Measurements from ENCODE around the gene S100A8.

S100A8 gene

GRCh38 chr1:153345187-153346076 lies 45.4 kb downstream of the S100A8 start:
- no peak for DNase-seq (ENCODE audit: low read depth, low spot score)
- TF ChIP-seq EZH2 (IDR thresholded peaks at IDR 0.05) (no peak), FOXP2 (optimal IDR thresholded peaks at IDR 0.05; ENCODE audit: control extremely low read depth, extremely low read length, insufficient read depth) (no peak), POLR2AphosphoS5 (IDR thresholded peaks at IDR 0.05; ENCODE audit: borderline replicate concordance, low read depth, low read length) (no peak)
- Histone ChIP-seq H3K9me3 (ENCODE audit: low read depth, low read length) (no peaks in the 10 kb centered on the region), H3K27ac (no peak overlapping the region), H3K36me3 (ENCODE audit: insufficient read depth, low read length) (no peaks in the 10 kb centered on the region), H3K4me3 (no peak overlapping the region), H3K9ac (ENCODE audit: insufficient read length) (no peak overlapping the region)

- H3K4me3 ChIP-seq = no peak overlapping the region
- no peaks in the 10 kb centered on the region for H3K36me3 ChIP-seq (ENCODE audit: insufficient read depth, low read length)
- H3K27ac ChIP-seq = no peak overlapping the region
- no peak for DNase-seq (ENCODE audit: low read depth, low spot score)
- no peak overlapping the region for H3K9ac ChIP-seq (ENCODE audit: insufficient read length)
- TF ChIP-seq EZH2 (IDR thresholded peaks at IDR 0.05) (no peak), FOXP2 (optimal IDR thresholded peaks at IDR 0.05; ENCODE audit: control extremely low read depth, extremely low read length, insufficient read depth) (no peak), POLR2AphosphoS5 (IDR thresholded peaks at IDR 0.05; ENCODE audit: borderline replicate concordance, low read depth, low read length) (no peak)
- H3K9me3 ChIP-seq (ENCODE audit: low read depth, low read length) = no peaks in the 10 kb centered on the region
These were observed 46.2 kb downstream of the S100A8 start for GRCh38 chr1:153344718-153345025.

- TF ChIP-seq FOXP2 (optimal IDR thresholded peaks at IDR 0.05; ENCODE audit: control extremely low read depth, extremely low read length, insufficient read depth) (no peak), EZH2 (IDR thresholded peaks at IDR 0.05) (no peak), POLR2AphosphoS5 (IDR thresholded peaks at IDR 0.05; ENCODE audit: borderline replicate concordance, low read depth, low read length) (no peak)
- H3K9ac ChIP-seq (ENCODE audit: insufficient read length) = no peak overlapping the region
- no peak for DNase-seq (ENCODE audit: low read depth, low spot score)
- H3K9me3 ChIP-seq (ENCODE audit: low read depth, low read length) = no peaks in the 10 kb centered on the region
- H3K4me3 ChIP-seq = no peak overlapping the region
- H3K27ac ChIP-seq = no peak overlapping the region
- H3K36me3 ChIP-seq (ENCODE audit: insufficient read depth, low read length) = no peaks in the 10 kb centered on the region
These were observed 46.8 kb downstream of the S100A8 start for GRCh38 chr1:153343811-153344717.

- TF ChIP-seq EZH2 (IDR thresholded peaks at IDR 0.05) = no peak
- TF ChIP-seq POLR2AphosphoS5 (IDR thresholded peaks at IDR 0.05; ENCODE audit: borderline replicate concordance, low read depth, low read length) = no peak
- TF ChIP-seq FOXP2 (optimal IDR thresholded peaks at IDR 0.05; ENCODE audit: control extremely low read depth, extremely low read length, insufficient read depth) = no peak
- H3K36me3 ChIP-seq (ENCODE audit: insufficient read depth, low read length) = no peaks in the 10 kb centered on the region
- no peak overlapping the region for H3K4me3 ChIP-seq
- no peak overlapping the region for H3K27ac ChIP-seq
- H3K9me3 ChIP-seq (ENCODE audit: low read depth, low read length) = no peaks in the 10 kb centered on the region
- H3K9ac ChIP-seq (ENCODE audit: insufficient read length) = no peak overlapping the region
- DNase-seq (ENCODE audit: low read depth, low spot score) = no peak
These were observed 47.7 kb downstream of the S100A8 start for GRCh38 chr1:153343040-153343681.

- Histone ChIP-seq H3K9ac (ENCODE audit: insufficient read length) (no peak overlapping the region), H3K9me3 (ENCODE audit: low read depth, low read length) (no peaks in the 10 kb centered on the region), H3K36me3 (ENCODE audit: insufficient read depth, low read length) (no peaks in the 10 kb centered on the region), H3K27ac (no peak overlapping the region), H3K4me3 (no peak overlapping the region)
- DNase-seq (ENCODE audit: low read depth, low spot score) = no peak
- TF ChIP-seq POLR2AphosphoS5 (IDR thresholded peaks at IDR 0.05; ENCODE audit: borderline replicate concordance, low read depth, low read length) = no peak
- no peak for TF ChIP-seq EZH2 (IDR thresholded peaks at IDR 0.05)
- no peak for TF ChIP-seq FOXP2 (optimal IDR thresholded peaks at IDR 0.05; ENCODE audit: control extremely low read depth, extremely low read length, insufficient read depth)
These were observed 48.7 kb downstream of the S100A8 start for GRCh38 chr1:153342178-153342577.

- H3K27ac ChIP-seq = no peak overlapping the region
- no peak overlapping the region for H3K9ac ChIP-seq (ENCODE audit: insufficient read length)
- H3K4me3 ChIP-seq = no peak overlapping the region
- no peak for DNase-seq (ENCODE audit: low read depth, low spot score)
- TF ChIP-seq EZH2 (IDR thresholded peaks at IDR 0.05) = no peak
- TF ChIP-seq POLR2AphosphoS5 (IDR thresholded peaks at IDR 0.05; ENCODE audit: borderline replicate concordance, low read depth, low read length) = no peak
- TF ChIP-seq FOXP2 (optimal IDR thresholded peaks at IDR 0.05; ENCODE audit: control extremely low read depth, extremely low read length, insufficient read depth) = no peak
- H3K36me3 ChIP-seq (ENCODE audit: insufficient read depth, low read length) = no peaks in the 10 kb centered on the region
- no peaks in the 10 kb centered on the region for H3K9me3 ChIP-seq (ENCODE audit: low read depth, low read length)
These were observed 49.4 kb downstream of the S100A8 start for GRCh38 chr1:153341431-153341934.

- TF ChIP-seq POLR2AphosphoS5 (IDR thresholded peaks at IDR 0.05; ENCODE audit: borderline replicate concordance, low read depth, low read length) = no peak
- TF ChIP-seq FOXP2 (optimal IDR thresholded peaks at IDR 0.05; ENCODE audit: control extremely low read depth, extremely low read length, insufficient read depth) = no peak
- TF ChIP-seq EZH2 (IDR thresholded peaks at IDR 0.05) = no peak
- Histone ChIP-seq H3K9ac (ENCODE audit: insufficient read length) (no peak overlapping the region), H3K27ac (no peak overlapping the region), H3K9me3 (ENCODE audit: low read depth, low read length) (no peaks in the 10 kb centered on the region), H3K36me3 (ENCODE audit: insufficient read depth, low read length) (no peaks in the 10 kb centered on the region), H3K4me3 (no peak overlapping the region)
- no peak for DNase-seq (ENCODE audit: low read depth, low spot score)
These were observed 50.5 kb downstream of the S100A8 start for GRCh38 chr1:153340356-153340755.
